Placental epithelial cell (primary cell): Measurements from ENCODE around the gene GPRC5D. TPM values are rescaled to one million over a fixed set of nuclear protein-coding genes. Genes with fewer than 3 reads are reported as not detected.

Source experiments
- small RNA-seq: library from RNA; depleted of rRNA; stranded (forward); fragments of <200 nt; gene quantifications from one replicate; pipeline ENCODE3, GENCODE V24; 2012
- total RNA-seq: library from RNA; depleted of rRNA; stranded (reverse); fragments of >200 nt; gene quantifications from 2 replicates; pipeline ENCODE4 v1.2.3, GENCODE V29; 2012

The GPRC5D gene
- total RNA-seq, result 0.22 TPM in 1 of 2 replicates, not detected in the other

GRCh38 chr12:12952036-12952435 is at the start of gene GPRC5D:
Gene GPRC5D, minus strand, starts transcription at chr12:12952170. Its CDS starts 1,786 bp downstream, at chr12:12950384.

DNA sequence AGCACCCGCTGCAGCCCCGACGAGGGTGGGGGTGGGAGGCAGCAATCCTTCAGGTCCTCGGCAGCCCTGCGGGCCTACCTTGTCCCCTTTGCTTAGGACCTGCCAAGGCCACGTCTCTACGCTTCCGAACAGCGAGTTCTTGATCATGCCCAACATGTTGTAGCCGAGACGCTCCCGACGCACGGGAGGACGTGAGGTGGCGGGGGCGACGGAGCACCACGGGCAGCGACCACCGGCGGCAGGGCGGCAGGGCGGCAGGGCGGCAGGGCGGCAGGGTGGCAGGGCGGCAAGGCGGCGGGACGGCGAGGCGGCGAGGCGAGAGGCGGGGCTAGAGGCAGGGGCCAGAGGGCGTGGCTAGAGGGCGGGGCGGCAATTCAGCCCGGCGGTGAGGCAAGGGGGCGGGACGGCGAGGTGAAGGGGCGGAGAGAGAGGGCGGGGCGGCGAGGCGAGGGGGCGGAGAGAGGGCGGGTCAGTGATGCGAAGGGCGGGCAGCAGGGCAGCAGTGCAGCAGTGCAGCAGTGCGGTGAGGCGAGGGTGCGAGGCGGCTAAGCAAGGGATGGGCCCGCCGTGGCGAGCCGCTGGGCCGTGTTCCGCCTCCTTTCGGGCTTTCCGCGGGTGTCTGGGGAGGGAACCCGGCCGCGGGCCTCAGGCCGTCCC is 48.1 kb upstream of the GPRC5D start, which contains the start of gene HEBP1:
Gene HEBP1 (minus strand): TSS at position 307 of the 657 bp plus-strand sequence. CDS start 151 bp downstream, at position 156.

GRCh38 chr12:12891080-12891880 is 60.7 kb downstream of the GPRC5D start, which contains the start of gene GPRC5A:
Gene GPRC5A, plus strand, starts transcription at chr12:12891562. Its CDS starts 16,688 bp downstream, at chr12:12908250.

Small RNAs within 50 kb of the gene (small RNA-seq; reads per million reads assigned to genes)
- not detected for gene RF00604

Other genes with a start within 250 kb of the GPRC5D start
- gene CDKN1B, start 234.8 kb downstream of the GPRC5D start, total RNA-seq, result 35.1 and 47.5 TPM in 2 replicates
- 2.4 and 4.0 TPM in 2 replicates for gene APOLD1, start 166.5 kb downstream of the GPRC5D start, total RNA-seq
- 57.7 and 88.9 TPM in 2 replicates for gene DDX47, start 138.8 kb downstream of the GPRC5D start, total RNA-seq
- gene GPRC5A, start 60.6 kb downstream of the GPRC5D start, total RNA-seq, result 34.2 and 41.6 TPM in 2 replicates
- 11.7 and 28.7 TPM in 2 replicates for gene HEBP1, start 48.1 kb upstream of the GPRC5D start, total RNA-seq
- 5.9 and 6.2 TPM in 2 replicates for gene FAM234B, start 92.2 kb upstream of the GPRC5D start, total RNA-seq
- gene GSG1, start 151.5 kb upstream of the GPRC5D start, total RNA-seq, result 0.76 TPM in 1 of 2 replicates, not detected in the other
- gene EMP1, start 244.6 kb upstream of the GPRC5D start, total RNA-seq, result 106 and 325 TPM in 2 replicates